Esophagus muscularis mucosa (tissue), 4 donors: Measurements from ENCODE around the gene PDE4C. TPM values are rescaled to one million over a fixed set of nuclear protein-coding genes. Genes with fewer than 3 reads are reported as not detected.

Experiments used
- DNase-seq: peaks from one replicate; pipeline ENCODE4 v3.0.0-alpha.2; 2017; ENCODE audit errors: extremely low spot score
- H3K27ac ChIP-seq, 4 donors: fragments of 200-600 bp; sonication (generic); replicated peaks in 1 of 4; 1 replicate in 3 of 4; 2 replicates in 1 of 4; pipeline ENCODE4 v1.5.1; 2016 to 2019; ENCODE audit warnings: mild to moderate bottlenecking in 1 of 4
- H3K27me3 ChIP-seq, 4 donors: fragments of 200-600 bp; sonication (generic); one replicate each; pipeline versions ENCODE4 v1.5.1 to v1.6.0; 2016 to 2019
- H3K36me3 ChIP-seq, 4 donors: fragments of 200-600 bp; sonication (generic); one replicate each; pipeline ENCODE4 v1.5.1; 2016 to 2019
- H3K4me1 ChIP-seq, 4 donors: fragments of 200-600 bp; sonication (generic); one replicate each; pipeline ENCODE4 v1.5.1; 2016 to 2019
- H3K4me3 ChIP-seq, 4 donors: fragments of 200-600 bp; sonication (generic); 1 replicate in 2 of 4; 2 replicates in 2 of 4; pipeline ENCODE4 v1.5.1; 2016 to 2019; ENCODE audit warnings: mild to moderate bottlenecking in 4 of 4, moderate library complexity in 1 of 4
- H3K9me3 ChIP-seq, 4 donors: fragments of 200-600 bp; sonication (generic); 1 replicate in 3 of 4; 2 replicates in 1 of 4; pipeline ENCODE4 v1.5.1; 2016 to 2019
- EP300 ChIP-seq: sonication (generic); formaldehyde crosslinking; IDR thresholded peaks from one replicate; pipeline ENCODE4 v1.6.1; 2017; ENCODE audit warnings: antibody characterized with exemption
- POLR2A ChIP-seq: fragments of 450-650 bp; IDR thresholded peaks from one replicate; pipeline ENCODE4 v1.6.1; 2017; ENCODE audit warnings: antibody characterized with exemption, moderate library complexity, mild to moderate bottlenecking, low read depth
- POLR2AphosphoS5 ChIP-seq, 2 donors: sonication (generic); formaldehyde crosslinking; IDR thresholded peaks; one replicate each; pipeline ENCODE4 v1.6.1; 2017; ENCODE audit warnings: antibody characterized with exemption in 2 of 2
- WGBS: methylation state at CpG from one replicate; pipeline ENCODE4 v1.1.5; 2018; 5-methylcytosine and 5-hydroxymethylcytosine counted together
- intact Hi-C: fragments of 100-400 bp; cut with DNase I; formaldehyde crosslinking; loops from one replicate; pipeline ENCODE4 v1.15.1; 2023
- total RNA-seq, 4 donors: library from RNA; depleted of rRNA; stranded (reverse); fragments of >200 nt; gene quantifications; one replicate each; pipeline versions ENCODE4 v1.1.0 to v1.2.1, GENCODE V29; 2016
- TF ChIP-seq, protein P1 (sequence below), 3 experiments: fragments of 200-600 bp in 2 of 3; fragments of 450-650 bp in 1 of 3; sonication (generic) in 2 of 3; IDR thresholded peaks; one replicate each; pipeline ENCODE4 v1.5.1; 2017 to 2019; ENCODE audit warnings: antibody characterized with exemption in 3 of 3, mild to moderate bottlenecking in 2 of 3, moderate library complexity in 1 of 3

PDE4C gene
- total RNA-seq, 4 donors from 2014 or later: 0.17 to 1.2 (median 0.54) TPM

DNA sequence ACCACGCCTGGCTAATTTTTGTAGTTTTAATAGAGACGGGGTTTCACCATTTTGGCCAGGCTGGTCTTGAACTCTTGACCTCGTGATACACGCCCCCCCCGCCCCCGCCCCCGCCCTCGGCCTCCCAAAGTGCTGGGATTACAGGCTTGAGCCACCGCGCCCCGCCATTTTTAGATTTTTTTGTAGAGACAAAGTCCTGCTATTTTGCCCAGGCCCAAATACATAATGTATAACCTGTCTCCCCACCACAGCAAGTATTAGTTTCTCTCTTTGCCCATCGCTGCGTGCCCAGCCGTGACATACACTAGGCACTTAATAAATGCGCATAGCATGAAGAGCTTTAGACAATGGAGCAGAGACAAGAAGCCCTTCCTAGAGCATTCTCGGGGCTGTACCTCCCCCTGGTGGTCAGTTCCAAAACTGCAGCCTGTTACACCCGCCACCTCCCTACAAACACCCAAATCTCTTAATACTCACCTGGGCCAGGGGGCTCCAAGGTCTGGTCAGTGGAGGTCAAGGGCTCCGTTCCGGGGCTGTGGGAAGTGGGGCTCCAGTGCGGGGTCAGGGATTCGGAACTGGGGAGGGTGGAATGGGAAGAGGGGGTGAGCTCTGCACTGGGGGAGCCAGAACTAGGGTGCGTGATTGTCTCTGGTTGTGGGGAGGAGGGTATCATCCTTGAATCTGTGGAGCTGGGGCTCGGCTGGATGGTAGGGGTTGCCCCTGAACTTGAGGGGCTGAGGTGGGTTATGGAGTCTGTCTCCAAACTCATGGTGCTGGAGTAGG lies 25.5 kb upstream of the PDE4C start:
- Histone ChIP-seq H3K27ac (no peak overlapping the region), H3K4me3 (no peak overlapping the region), H3K9me3 (peaks cover 0 to 3% (median 0%) of the 10 kb centered on the region in 4 donors), H3K27me3 (peaks cover 0 to 32% (median 3%) of the 10 kb centered on the region in 4 donors), H3K4me1 (peaks cover 0 to 3% (median 0%) of the 10 kb centered on the region in 4 donors), H3K36me3 (peaks cover 0 to under 1% (median 0%) of the 10 kb centered on the region in 4 donors)
- TF ChIP-seq POLR2AphosphoS5 (IDR thresholded peaks at IDR 0.05) (peak in 1 of 2 donors; percentile 43), POLR2A (no peak), EP300 (no peak)
- TF ChIP-seq, protein P1, sequence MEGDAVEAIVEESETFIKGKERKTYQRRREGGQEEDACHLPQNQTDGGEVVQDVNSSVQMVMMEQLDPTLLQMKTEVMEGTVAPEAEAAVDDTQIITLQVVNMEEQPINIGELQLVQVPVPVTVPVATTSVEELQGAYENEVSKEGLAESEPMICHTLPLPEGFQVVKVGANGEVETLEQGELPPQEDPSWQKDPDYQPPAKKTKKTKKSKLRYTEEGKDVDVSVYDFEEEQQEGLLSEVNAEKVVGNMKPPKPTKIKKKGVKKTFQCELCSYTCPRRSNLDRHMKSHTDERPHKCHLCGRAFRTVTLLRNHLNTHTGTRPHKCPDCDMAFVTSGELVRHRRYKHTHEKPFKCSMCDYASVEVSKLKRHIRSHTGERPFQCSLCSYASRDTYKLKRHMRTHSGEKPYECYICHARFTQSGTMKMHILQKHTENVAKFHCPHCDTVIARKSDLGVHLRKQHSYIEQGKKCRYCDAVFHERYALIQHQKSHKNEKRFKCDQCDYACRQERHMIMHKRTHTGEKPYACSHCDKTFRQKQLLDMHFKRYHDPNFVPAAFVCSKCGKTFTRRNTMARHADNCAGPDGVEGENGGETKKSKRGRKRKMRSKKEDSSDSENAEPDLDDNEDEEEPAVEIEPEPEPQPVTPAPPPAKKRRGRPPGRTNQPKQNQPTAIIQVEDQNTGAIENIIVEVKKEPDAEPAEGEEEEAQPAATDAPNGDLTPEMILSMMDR (IDR thresholded peaks at IDR 0.05): peak in 2 of 3 experiments; percentile 95 to 98
- peak; percentile 96 for DNase-seq
- WGBS: 22% methylated on average over 16 of the region's 23 CpGs
- intact Hi-C loops: loop anchor here (1.0 to 2.0 kb wide), 2 partner anchors 43 to 139 kb away; no protein-coding TSS in a partner anchor

DNA sequence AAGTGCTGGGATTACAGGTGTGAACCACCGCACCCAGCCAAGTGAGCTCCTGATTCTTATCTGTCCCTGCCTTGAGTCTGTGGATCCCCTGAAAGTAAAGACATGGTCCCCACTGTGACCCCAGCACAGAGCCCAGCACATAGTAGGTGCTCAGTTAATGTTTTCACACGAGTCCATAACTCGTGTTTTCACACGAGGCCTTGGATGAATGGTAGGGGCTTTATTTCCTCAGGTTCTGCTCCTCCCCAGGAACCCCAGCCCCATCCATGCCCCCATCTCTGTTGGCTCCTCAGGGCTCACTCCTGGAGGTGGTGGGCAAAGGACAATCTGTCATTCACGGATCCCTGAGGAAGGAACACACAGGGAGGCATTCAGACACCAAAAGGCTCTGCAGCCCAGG lies 23.6 kb upstream of the PDE4C start:
- H3K4me1 ChIP-seq: peaks cover 0 to 3% (median 0%) of the 10 kb centered on the region in 4 donors
- peaks cover 0 to 21% (median 0%) of the 10 kb centered on the region in 4 donors for H3K27me3 ChIP-seq
- no peak overlapping the region for H3K27ac ChIP-seq
- DNase-seq: no peak
- no peak overlapping the region for H3K4me3 ChIP-seq
- TF ChIP-seq POLR2A: no peak
- no peak for TF ChIP-seq EP300
- TF ChIP-seq, protein P1 (IDR thresholded peaks at IDR 0.05): no peak
- no peak for TF ChIP-seq POLR2AphosphoS5 (IDR thresholded peaks at IDR 0.05)
- WGBS: 89% methylated on average over 4 of the region's 5 CpGs
- peaks cover 0 to 3% (median 0%) of the 10 kb centered on the region in 4 donors for H3K9me3 ChIP-seq
- H3K36me3 ChIP-seq: no peaks in the 10 kb centered on the region
- intact Hi-C loops: no loop called here

DNA sequence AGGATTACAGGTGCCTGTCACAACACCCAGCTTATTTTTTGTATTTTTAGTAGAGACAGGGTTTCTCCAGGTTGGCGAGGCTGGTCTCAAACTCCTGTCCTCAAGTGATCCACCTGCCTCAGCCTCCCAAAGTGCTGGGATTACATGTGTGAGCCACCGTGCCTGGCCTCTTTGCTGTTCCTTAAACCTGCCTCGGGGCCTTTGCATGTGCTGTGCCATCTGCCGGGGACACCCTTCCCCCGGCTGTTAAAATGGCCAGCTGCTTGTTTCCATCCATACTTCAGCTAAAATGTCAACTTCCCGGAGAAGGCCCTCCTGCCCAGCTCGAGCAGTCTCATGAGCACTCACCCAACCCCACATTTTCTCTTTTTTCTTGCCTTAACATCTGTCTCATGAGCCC lies 19.1 kb upstream of the PDE4C start:
- no peaks in the 10 kb centered on the region for H3K36me3 ChIP-seq
- no peaks in the 10 kb centered on the region for H3K4me1 ChIP-seq
- 80% methylated on average over 7 of the region's 7 CpGs for WGBS
- DNase-seq: no peak
- H3K27me3 ChIP-seq: peaks cover 0 to 8% (median 0%) of the 10 kb centered on the region in 4 donors
- intact Hi-C loops: no loop called here
- peaks cover 0 to 1% (median 0%) of the 10 kb centered on the region in 4 donors for H3K9me3 ChIP-seq
- TF ChIP-seq, protein P1 (IDR thresholded peaks at IDR 0.05): no peak
- TF ChIP-seq POLR2AphosphoS5 (IDR thresholded peaks at IDR 0.05) (no peak), POLR2A (no peak), EP300 (no peak)
- H3K27ac ChIP-seq: no peak overlapping the region
- no peak overlapping the region for H3K4me3 ChIP-seq

DNA sequence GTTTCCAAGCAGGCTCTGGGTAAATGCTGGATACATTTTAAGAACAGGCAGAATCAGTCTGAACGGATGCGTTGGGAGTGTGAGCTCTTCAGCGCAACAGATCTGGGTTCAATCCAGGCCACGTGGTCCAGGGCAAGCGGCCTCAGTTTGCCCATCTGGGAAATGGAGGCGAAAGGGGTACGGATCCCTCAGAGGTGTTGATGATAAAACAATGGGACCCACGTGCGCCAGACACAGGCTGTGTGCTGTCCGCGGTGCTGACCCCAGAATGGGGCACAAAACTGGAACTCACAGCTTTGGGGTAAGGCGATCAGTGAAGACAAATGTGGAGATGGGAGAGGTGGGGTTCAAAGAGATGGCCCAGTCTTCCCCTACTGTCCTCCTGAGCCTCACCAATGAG lies 13.1 kb upstream of the PDE4C start:
- Histone ChIP-seq H3K27ac (no peak overlapping the region), H3K4me1 (no peaks in the 10 kb centered on the region), H3K9me3 (no peaks in the 10 kb centered on the region), H3K4me3 (no peak overlapping the region), H3K36me3 (no peaks in the 10 kb centered on the region), H3K27me3 (peaks cover 0 to 52% (median 3%) of the 10 kb centered on the region in 4 donors)
- TF ChIP-seq POLR2A: no peak
- TF ChIP-seq, protein P1 (IDR thresholded peaks at IDR 0.05): no peak
- TF ChIP-seq EP300: no peak
- no peak for TF ChIP-seq POLR2AphosphoS5 (IDR thresholded peaks at IDR 0.05)
- DNase-seq: no peak
- intact Hi-C loops: no loop called here
- WGBS: 25% methylated on average over 10 of the region's 12 CpGs
